Osteoblast (primary cell): ENCODE results near the gene FGF19. TPM values are rescaled to one million over a fixed set of nuclear protein-coding genes. Genes with fewer than 3 reads are reported as not detected.

Experiments
- DNase-seq: peaks from one replicate; pipeline ENCODE4 v3.0.0; 2011; ENCODE audit warnings: low spot score, mixed read lengths; ENCODE audit not compliant: insufficient read length; ENCODE audit errors: missing footprints
- H2AFZ ChIP-seq: 2 replicates; pipeline ENCODE4 v1.6.0; 2011; ENCODE audit warnings: mild to moderate bottlenecking, low read length
- H3K27ac ChIP-seq: 2 replicates; pipeline ENCODE4 v1.5.1; 2011; ENCODE audit warnings: mild to moderate bottlenecking, low read depth, low read length, moderate library complexity
- H3K27me3 ChIP-seq: 2 replicates; pipeline ENCODE4 v1.6.0; 2012; ENCODE audit warnings: mild to moderate bottlenecking, control low read depth, inconsistent platforms, low read length, moderate library complexity; ENCODE audit not compliant: insufficient read depth
- H3K36me3 ChIP-seq: 2 replicates; pipeline ENCODE4 v1.5.1; 2011; ENCODE audit warnings: mild to moderate bottlenecking, low read length, control low read depth, moderate library complexity; ENCODE audit not compliant: insufficient read depth
- H3K4me1 ChIP-seq: 2 replicates; pipeline ENCODE4 v1.5.1; 2011; ENCODE audit warnings: mild to moderate bottlenecking, low read length, control low read depth, moderate library complexity; ENCODE audit not compliant: insufficient read depth
- H3K4me2 ChIP-seq: 2 replicates; pipeline ENCODE4 v1.6.0; 2011; ENCODE audit warnings: mild to moderate bottlenecking, low read length; ENCODE audit not compliant: insufficient read depth
- H3K4me3 ChIP-seq: fragments of 200-600 bp; sonication (generic); 3 replicates; pipeline ENCODE4 v1.5.1; 2012; ENCODE audit warnings: mild to moderate bottlenecking, low read length, inconsistent platforms; ENCODE audit not compliant: insufficient read depth
- H3K79me2 ChIP-seq: 2 replicates; pipeline ENCODE4 v1.6.0; 2012; ENCODE audit warnings: mild to moderate bottlenecking, low read length, control low read depth, inconsistent platforms; ENCODE audit not compliant: insufficient read depth
- H3K9me3 ChIP-seq: 2 replicates; pipeline ENCODE4 v1.5.1; 2011; ENCODE audit warnings: low read depth, low read length, control low read depth
- H4K20me1 ChIP-seq: 2 replicates; pipeline ENCODE4 v1.6.0; 2012; ENCODE audit warnings: mild to moderate bottlenecking, low read length, control low read depth; ENCODE audit not compliant: insufficient read depth
- CTCF ChIP-seq: IDR thresholded peaks from 2 replicates; pipeline ENCODE4 v1.5.1; 2011; ENCODE audit warnings: mild to moderate bottlenecking, low read depth, low read length, moderate library complexity; ENCODE audit errors: extremely low read depth
- total RNA-seq: library from RNA; depleted of rRNA; stranded (reverse); fragments of >200 nt; gene quantifications from 2 replicates; pipeline ENCODE4 v1.2.3, GENCODE V29; 2012

FGF19 gene
- total RNA-seq, 1 donor, result not detected

GRCh38 chr11:69707176-69707575 lies 3.4 kb upstream of the FGF19 start:
- Histone ChIP-seq H3K4me1 (no peaks in the 10 kb centered on the region), H3K4me3 (no peak overlapping the region), H3K79me2 (no peaks in the 10 kb centered on the region), H3K36me3 (no peaks in the 10 kb centered on the region), H3K4me2 (no peak overlapping the region), H4K20me1 (no peaks in the 10 kb centered on the region), H3K27ac (no peak overlapping the region), H3K27me3 (peaks cover 64% of the 10 kb centered on the region), H2AFZ (no peak overlapping the region), H3K9me3 (no peaks in the 10 kb centered on the region)
- TF ChIP-seq CTCF, result no peak
- no peak for DNase-seq

GRCh38 chr11:69705901-69706787 lies 2.3 kb upstream of the FGF19 start:
- H3K27ac ChIP-seq, result no peak overlapping the region
- TF ChIP-seq CTCF, result no peak
- no peak overlapping the region for H3K4me2 ChIP-seq
- no peaks in the 10 kb centered on the region for H3K36me3 ChIP-seq
- no peaks in the 10 kb centered on the region for H3K9me3 ChIP-seq
- H3K79me2 ChIP-seq, result no peaks in the 10 kb centered on the region
- H2AFZ ChIP-seq, result no peak overlapping the region
- no peak overlapping the region for H3K4me3 ChIP-seq
- no peaks in the 10 kb centered on the region for H3K4me1 ChIP-seq
- H3K27me3 ChIP-seq, result peaks cover 74% of the 10 kb centered on the region
- DNase-seq, result peak; percentile 69
- H4K20me1 ChIP-seq, result no peaks in the 10 kb centered on the region

DNA sequence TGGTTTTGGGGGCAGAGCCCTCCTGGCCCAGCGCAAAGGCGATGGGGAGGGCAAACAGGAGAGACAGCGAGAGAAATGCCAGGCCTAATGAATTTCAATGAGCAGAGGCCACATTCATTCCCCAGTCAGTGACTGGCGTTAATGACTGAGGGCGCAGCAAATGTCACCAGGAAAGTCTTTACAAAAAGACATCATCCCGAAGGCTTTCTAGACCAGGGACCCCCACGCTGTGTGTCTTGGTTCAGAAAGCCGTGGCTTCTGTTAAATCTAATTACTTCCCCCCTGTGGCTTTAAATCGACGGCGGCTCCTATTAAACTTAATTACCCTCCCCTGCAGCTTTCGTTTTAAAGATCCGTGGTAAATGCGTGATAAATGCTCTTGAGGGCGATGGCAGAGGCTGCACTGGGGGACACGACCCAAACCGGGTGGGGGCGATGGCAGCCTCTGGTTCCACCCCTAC lies 1.6 kb upstream of the FGF19 start:
- H3K27me3 ChIP-seq, result peaks cover 81% of the 10 kb centered on the region
- H3K4me1 ChIP-seq, result no peaks in the 10 kb centered on the region
- H3K27ac ChIP-seq, result no peak overlapping the region
- no peak overlapping the region for H2AFZ ChIP-seq
- H3K4me2 ChIP-seq, result no peak overlapping the region
- no peaks in the 10 kb centered on the region for H3K79me2 ChIP-seq
- no peaks in the 10 kb centered on the region for H3K36me3 ChIP-seq
- no peak for TF ChIP-seq CTCF
- peak; percentile 65 for DNase-seq
- H3K4me3 ChIP-seq, result no peak overlapping the region
- no peaks in the 10 kb centered on the region for H4K20me1 ChIP-seq
- no peaks in the 10 kb centered on the region for H3K9me3 ChIP-seq

GRCh38 chr11:69704508-69705253 lies 859 bp upstream of the FGF19 start:
- TF ChIP-seq CTCF, result peak; percentile 30
- H3K27me3 ChIP-seq, result peaks cover 83% of the 10 kb centered on the region
- H4K20me1 ChIP-seq, result no peaks in the 10 kb centered on the region
- no peaks in the 10 kb centered on the region for H3K4me1 ChIP-seq
- no peaks in the 10 kb centered on the region for H3K36me3 ChIP-seq
- H2AFZ ChIP-seq, result no peak overlapping the region
- H3K79me2 ChIP-seq, result no peaks in the 10 kb centered on the region
- peak; percentile 89 for DNase-seq
- no peaks in the 10 kb centered on the region for H3K9me3 ChIP-seq
- H3K27ac ChIP-seq, result no peak overlapping the region
- H3K4me2 ChIP-seq, result no peak overlapping the region
- H3K4me3 ChIP-seq, result no peak overlapping the region
